GM19438 (cell line): ENCODE results near the gene TNIP2.

Source experiments
- ATAC-seq: cut with Tn5 transposase; IDR thresholded peaks from one replicate; pipeline ENCODE4 v1.9.1; 2021; ENCODE audit warnings: low read depth; ENCODE audit not compliant: unreplicated experiment

Gene TNIP2

GRCh38 chr4:2794486-2795299 lies 38.6 kb upstream of the TNIP2 start:
- ATAC-seq, result no peak

- no peak for ATAC-seq
These were observed 37.7 kb upstream of the TNIP2 start for GRCh38 chr4:2793586-2794485.

- no peak for ATAC-seq
These were observed 36.8 kb upstream of the TNIP2 start, which contains the start of gene SH3BP2 for GRCh38 chr4:2792711-2793585. Gene SH3BP2, plus strand, starts transcription at chr4:2793085. Its CDS starts 27,533 bp downstream, at chr4:2820618.

- no peak for ATAC-seq
These were observed 36.2 kb upstream of the TNIP2 start for GRCh38 chr4:2792396-2792710.

GRCh38 chr4:2791518-2792395 lies 35.6 kb upstream of the TNIP2 start:
- no peak for ATAC-seq

- no peak for ATAC-seq
These were observed 34.7 kb upstream of the TNIP2 start for GRCh38 chr4:2790583-2791517.

GRCh38 chr4:2789793-2790582 lies 33.9 kb upstream of the TNIP2 start:
- no peak for ATAC-seq

- no peak for ATAC-seq
These were observed 33.2 kb upstream of the TNIP2 start for GRCh38 chr4:2789351-2789750.

GRCh38 chr4:2788532-2789103 lies 32.5 kb upstream of the TNIP2 start:
- no peak for ATAC-seq

- ATAC-seq, result no peak
These were observed 32.0 kb upstream of the TNIP2 start for GRCh38 chr4:2788101-2788500.

GRCh38 chr4:2787230-2788100 lies 31.3 kb upstream of the TNIP2 start:
- ATAC-seq, result peak; percentile 73

GRCh38 chr4:2786794-2787229 lies 30.7 kb upstream of the TNIP2 start:
- ATAC-seq, result no peak

- no peak for ATAC-seq
These were observed 30.1 kb upstream of the TNIP2 start for GRCh38 chr4:2786152-2786671.

GRCh38 chr4:2785613-2786012 lies 29.5 kb upstream of the TNIP2 start:
- no peak for ATAC-seq

- no peak for ATAC-seq
These were observed 27.7 kb upstream of the TNIP2 start for GRCh38 chr4:2783790-2784189.

- no peak for ATAC-seq
These were observed 25.8 kb upstream of the TNIP2 start for GRCh38 chr4:2781911-2782310.
